Fibroblast of pulmonary artery (primary cell): ENCODE measurements around the gene TREML4.
"Not testable (repeated sequence)": the region's sequence is repeated elsewhere in the genome, so short reads cannot be mapped to it uniquely, and the experiment has no call there.

Source experiments
- DNase-seq: peaks from one replicate; pipeline ENCODE4 v3.0.0-alpha.2; 2010; ENCODE audit warnings: low read depth
- H3K4me3 ChIP-seq: replicated peaks from 2 replicates; pipeline ENCODE4 v1.5.1; 2011; ENCODE audit warnings: low read depth, mild to moderate bottlenecking, control low read depth, low read length, moderate library complexity
- CTCF ChIP-seq: IDR thresholded peaks from 2 replicates; pipeline ENCODE4 v1.5.1; 2011; ENCODE audit warnings: mild to moderate bottlenecking, control low read depth, low read length, inconsistent platforms; ENCODE audit errors: missing control alignments

The TREML4 gene

GRCh38 chr6:41232667-41233066 lies 4.5 kb downstream of the TREML4 start:
- H3K4me3 ChIP-seq = no peak overlapping the region
- TF ChIP-seq CTCF = no peak
- no peak for DNase-seq

- DNase-seq = no peak
- H3K4me3 ChIP-seq = no peak overlapping the region
- no peak for TF ChIP-seq CTCF
Observed at GRCh38 chr6:41236276-41236675, 8.1 kb downstream of the TREML4 start.

GRCh38 chr6:41237128-41237527 lies 9.0 kb downstream of the TREML4 start:
- DNase-seq = no peak
- no peak for TF ChIP-seq CTCF
- no peak overlapping the region for H3K4me3 ChIP-seq

GRCh38 chr6:41239467-41240159 lies 11.5 kb downstream of the TREML4 start:
- TF ChIP-seq CTCF = no peak
- DNase-seq = no peak
- H3K4me3 ChIP-seq = no peak overlapping the region

- not testable (repeated sequence) for H3K4me3 ChIP-seq, DNase-seq
Observed at GRCh38 chr6:41246529-41246928, 18.4 kb downstream of the TREML4 start.

GRCh38 chr6:41247288-41247865 lies 19.2 kb downstream of the TREML4 start:
- no peak overlapping the region for H3K4me3 ChIP-seq
- no peak for DNase-seq
- TF ChIP-seq CTCF = no peak

GRCh38 chr6:41247882-41248705 lies 19.9 kb downstream of the TREML4 start:
- H3K4me3 ChIP-seq = no peak overlapping the region
- no peak for DNase-seq
- TF ChIP-seq CTCF = no peak
